ENCODE results near the gene ADCY10. TPM values are rescaled to one million over a fixed set of nuclear protein-coding genes. Genes with fewer than 3 reads are reported as not detected.

Gene ADCY10
- total RNA-seq, 4 donors from 2014 or later: not detected

DNA sequence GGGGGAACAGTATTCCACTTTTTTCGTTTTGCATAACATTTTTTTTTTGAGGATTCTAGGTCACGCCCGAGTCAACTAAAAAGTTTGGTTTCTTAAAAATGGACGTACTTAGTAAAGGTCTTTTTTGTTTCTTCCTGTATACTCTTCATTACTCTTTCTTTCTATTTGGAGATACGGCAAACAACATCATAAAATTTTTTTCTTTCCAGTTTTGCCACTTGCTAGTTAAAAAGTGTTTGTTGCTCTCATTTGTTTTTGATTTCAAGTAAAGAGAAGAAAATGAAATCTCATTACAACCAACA is 23.7 kb upstream of the ADCY10 start:
- Histone ChIP-seq H3K27ac (peak overlapping the region; percentile 95), H3K4me1 (peaks cover 38% of the 10 kb centered on the region), H3K27me3 (no peaks in the 10 kb centered on the region), H3K36me3 (peaks cover 4% of the 10 kb centered on the region), H3K9me3 (no peaks in the 10 kb centered on the region), H3K4me3 (peak overlapping the region; percentile 86)
- no peak for DNase-seq (ENCODE audit: low spot score in 2 of 2)
- no peak for TF ChIP-seq POLR2AphosphoS5 (IDR thresholded peaks at IDR 0.05)
- TF ChIP-seq EP300 (IDR thresholded peaks at IDR 0.05): no peak
- TF ChIP-seq, protein P1, sequence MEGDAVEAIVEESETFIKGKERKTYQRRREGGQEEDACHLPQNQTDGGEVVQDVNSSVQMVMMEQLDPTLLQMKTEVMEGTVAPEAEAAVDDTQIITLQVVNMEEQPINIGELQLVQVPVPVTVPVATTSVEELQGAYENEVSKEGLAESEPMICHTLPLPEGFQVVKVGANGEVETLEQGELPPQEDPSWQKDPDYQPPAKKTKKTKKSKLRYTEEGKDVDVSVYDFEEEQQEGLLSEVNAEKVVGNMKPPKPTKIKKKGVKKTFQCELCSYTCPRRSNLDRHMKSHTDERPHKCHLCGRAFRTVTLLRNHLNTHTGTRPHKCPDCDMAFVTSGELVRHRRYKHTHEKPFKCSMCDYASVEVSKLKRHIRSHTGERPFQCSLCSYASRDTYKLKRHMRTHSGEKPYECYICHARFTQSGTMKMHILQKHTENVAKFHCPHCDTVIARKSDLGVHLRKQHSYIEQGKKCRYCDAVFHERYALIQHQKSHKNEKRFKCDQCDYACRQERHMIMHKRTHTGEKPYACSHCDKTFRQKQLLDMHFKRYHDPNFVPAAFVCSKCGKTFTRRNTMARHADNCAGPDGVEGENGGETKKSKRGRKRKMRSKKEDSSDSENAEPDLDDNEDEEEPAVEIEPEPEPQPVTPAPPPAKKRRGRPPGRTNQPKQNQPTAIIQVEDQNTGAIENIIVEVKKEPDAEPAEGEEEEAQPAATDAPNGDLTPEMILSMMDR (IDR thresholded peaks at IDR 0.05): no peak
- no peak for TF ChIP-seq POLR2A (IDR thresholded peaks at IDR 0.05)
- 0% methylated on average over 5 of the region's 5 CpGs for WGBS

DNA sequence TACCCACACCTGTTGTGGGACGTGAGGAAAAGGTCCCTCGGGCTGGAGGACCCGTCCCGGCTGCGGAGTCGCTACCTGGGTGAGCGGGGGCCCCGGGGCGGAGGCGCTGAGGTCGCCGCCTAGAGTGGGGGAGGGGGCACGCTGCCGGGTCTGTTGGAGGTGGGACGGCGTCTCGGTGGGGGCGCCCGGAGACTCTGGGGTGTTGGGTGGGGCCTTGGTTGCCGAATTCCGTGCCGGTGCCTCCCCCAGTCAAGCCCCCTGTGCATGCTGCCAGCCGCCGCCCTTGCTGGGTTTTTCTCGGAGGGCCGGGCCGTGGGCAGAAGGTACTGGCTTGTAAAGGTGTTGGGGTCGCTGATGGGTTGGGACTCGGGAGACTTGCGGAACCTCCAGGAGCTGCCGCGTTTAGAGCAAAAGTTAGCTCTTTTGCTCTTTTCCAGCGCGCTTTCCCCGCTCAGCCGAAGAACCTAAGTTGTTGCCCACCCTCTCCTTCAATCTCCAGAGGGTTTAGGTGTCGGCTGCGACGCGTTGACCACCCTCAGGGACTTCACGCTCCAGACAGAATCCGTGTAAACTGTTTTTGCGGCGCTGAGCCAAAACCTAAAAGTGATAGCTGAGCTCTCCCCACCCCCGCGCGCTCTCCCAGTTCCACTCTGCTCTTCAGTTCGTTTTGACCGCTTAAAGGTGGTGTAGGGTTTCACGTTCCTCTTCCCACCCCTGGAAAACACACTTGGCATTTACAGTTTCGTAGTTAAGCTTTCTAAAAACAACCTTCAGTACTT is 23.2 kb upstream of the ADCY10 start, which contains the start of gene MPC2:
MPC2 (minus strand) TSS at position 143 of the 779 bp plus-strand sequence. CDS start 1,231 bp downstream, outside the sequence.
- Histone ChIP-seq H3K4me3 (peak within 1 kb of the TSS; percentile 86), H3K9me3 (no peaks in the 10 kb centered on the region), H3K4me1 (peaks cover 42% of the 10 kb centered on the region), H3K36me3 (peaks cover 2% of the 10 kb centered on the region), H3K27me3 (no peaks in the 10 kb centered on the region), H3K27ac (peak within 1 kb of the TSS; percentile 95)
- no peak for TF ChIP-seq POLR2A (IDR thresholded peaks at IDR 0.05)
- TF ChIP-seq POLR2AphosphoS5 (IDR thresholded peaks at IDR 0.05): no peak
- no peak for TF ChIP-seq EP300 (IDR thresholded peaks at IDR 0.05)
- TF ChIP-seq, protein P1 (IDR thresholded peaks at IDR 0.05): no peak
- 0% methylated on average over 37 of the region's 51 CpGs for WGBS
- peak; percentile 80 to 87 for DNase-seq (ENCODE audit: low spot score in 2 of 2)

DNA sequence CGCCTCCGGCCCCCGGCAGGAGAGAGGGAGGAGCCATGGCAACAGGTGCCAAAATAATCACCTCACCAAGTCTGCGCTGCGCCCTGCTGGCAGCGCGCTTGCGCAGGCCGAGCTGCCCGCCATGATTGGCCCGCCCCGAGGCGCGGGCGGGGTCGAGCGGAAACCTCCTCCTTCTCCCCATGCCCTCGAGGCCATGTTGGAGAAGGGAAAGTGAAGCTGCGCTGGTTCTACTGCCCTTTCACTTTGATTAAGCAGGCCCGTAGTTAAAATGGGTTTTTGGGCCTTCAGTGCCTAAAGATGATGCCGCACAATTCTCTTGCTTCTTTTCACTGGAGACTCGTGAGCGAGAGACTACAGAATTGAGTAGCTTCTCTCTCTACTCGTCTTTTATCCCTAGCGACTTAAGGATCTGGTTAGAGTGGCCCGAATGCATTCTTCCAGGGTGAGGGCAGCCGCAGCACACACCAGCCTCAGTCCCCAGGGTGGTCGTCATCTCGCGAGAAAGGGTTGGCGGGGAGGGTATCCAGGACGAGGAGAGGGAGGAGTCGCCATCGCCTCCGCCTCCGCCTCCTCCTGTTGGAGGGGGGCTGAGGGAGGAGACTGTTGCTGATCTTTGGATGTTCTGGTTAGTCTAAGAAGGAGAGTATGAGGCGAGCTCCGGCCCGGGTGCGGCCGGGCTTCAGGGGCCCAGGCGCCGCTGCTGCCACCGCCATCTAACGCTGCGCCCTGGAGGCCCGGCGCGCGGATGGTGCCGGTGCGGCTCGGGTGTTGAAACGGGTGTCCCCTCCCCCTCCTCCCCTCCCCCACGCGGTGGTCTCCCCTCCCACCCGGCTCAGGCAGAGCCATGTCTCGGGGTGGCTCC is 22.4 kb upstream of the ADCY10 start, which contains the start of gene DCAF6:
DCAF6 (plus strand) TSS at position 616 of the 862 bp plus-strand sequence; CDS start at position 845, 229 bp downstream.
- H3K27ac ChIP-seq: peak within 1 kb of the TSS; percentile 95
- H3K36me3 ChIP-seq: no peaks in the 10 kb centered on the region
- no peak for TF ChIP-seq EP300 (IDR thresholded peaks at IDR 0.05)
- TF ChIP-seq, protein P1 (IDR thresholded peaks at IDR 0.05): no peak
- peak; percentile 15 to 86 for TF ChIP-seq POLR2A (IDR thresholded peaks at IDR 0.05)
- TF ChIP-seq POLR2AphosphoS5 (IDR thresholded peaks at IDR 0.05): peak in 2 of 3 donors; percentile 2 to 84
- no peaks in the 10 kb centered on the region for H3K9me3 ChIP-seq
- WGBS: 0% methylated on average over 28 of the region's 58 CpGs
- H3K4me3 ChIP-seq: peak within 1 kb of the TSS; percentile 86
- peaks cover 42% of the 10 kb centered on the region for H3K4me1 ChIP-seq
- DNase-seq (ENCODE audit: low spot score in 2 of 2): peak; percentile 96 to 97
- no peaks in the 10 kb centered on the region for H3K27me3 ChIP-seq

DNA sequence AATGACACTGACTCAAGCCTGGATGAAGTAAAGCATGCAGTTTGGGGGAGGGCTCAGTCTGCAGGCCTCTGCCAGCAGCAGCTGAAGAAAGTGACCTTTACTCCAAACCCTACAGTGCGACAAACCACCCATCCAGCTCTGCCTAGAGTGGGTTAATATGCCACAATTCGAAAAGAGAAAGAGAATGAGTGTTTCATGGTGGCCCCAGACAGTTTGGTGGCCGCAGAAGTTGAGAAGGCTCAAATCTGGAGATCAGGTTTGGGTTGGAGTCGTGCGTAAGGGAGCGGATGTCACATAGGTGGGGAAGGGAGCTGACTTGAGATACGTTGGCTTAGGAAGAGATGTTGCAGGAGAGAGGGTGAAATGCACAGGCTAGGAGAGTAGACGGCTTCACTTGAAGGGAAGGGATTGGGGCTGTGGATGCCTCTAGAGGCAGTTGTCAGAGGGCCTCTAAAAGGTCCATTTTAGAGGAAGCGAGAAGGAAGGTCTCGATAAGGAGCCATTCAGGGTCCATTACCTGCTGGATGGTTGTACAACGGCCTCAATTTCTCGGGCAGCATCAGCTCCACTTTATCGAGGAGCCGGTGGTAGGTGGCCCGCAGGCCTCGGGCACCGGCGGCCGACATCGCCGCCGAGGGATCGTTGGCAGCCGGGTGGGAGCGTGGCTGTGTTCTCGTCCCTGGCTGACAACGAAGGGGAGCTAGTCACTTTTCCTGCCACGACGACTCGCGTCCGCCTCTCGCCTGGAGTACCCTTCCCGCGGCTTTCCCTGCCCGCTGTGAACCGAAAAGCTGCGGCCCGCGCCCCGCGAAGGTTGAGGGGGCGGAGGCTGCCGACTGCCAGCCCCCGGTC is 21.5 kb upstream of the ADCY10 start:
- DNase-seq (ENCODE audit: low spot score in 2 of 2): no peak
- Histone ChIP-seq H3K4me1 (peaks cover 42% of the 10 kb centered on the region), H3K27ac (peak overlapping the region; percentile 95), H3K4me3 (peak overlapping the region; percentile 86), H3K27me3 (no peaks in the 10 kb centered on the region), H3K36me3 (no peaks in the 10 kb centered on the region), H3K9me3 (no peaks in the 10 kb centered on the region)
- under 1% methylated on average over 13 of the region's 45 CpGs for WGBS
- TF ChIP-seq POLR2AphosphoS5 (IDR thresholded peaks at IDR 0.05): peak in 2 of 3 donors; percentile 21 to 36
- peak in 1 of 2 donors; percentile 67 for TF ChIP-seq POLR2A (IDR thresholded peaks at IDR 0.05)
- TF ChIP-seq, protein P1 (IDR thresholded peaks at IDR 0.05): no peak
- no peak for TF ChIP-seq EP300 (IDR thresholded peaks at IDR 0.05)
